Esophagus muscularis mucosa (tissue), 4 donors: ENCODE results near the gene GPR21. TPM values are rescaled to one million over a fixed set of nuclear protein-coding genes. Genes with fewer than 3 reads are reported as not detected.

Source experiments
- DNase-seq: peaks from one replicate; pipeline ENCODE4 v3.0.0-alpha.2; 2017; ENCODE audit errors: extremely low spot score
- H3K27ac ChIP-seq, 4 donors: fragments of 200-600 bp; sonication (generic); replicated peaks in 1 of 4; 1 replicate in 3 of 4; 2 replicates in 1 of 4; pipeline ENCODE4 v1.5.1; 2016 to 2019; ENCODE audit warnings: mild to moderate bottlenecking in 1 of 4
- H3K27me3 ChIP-seq, 4 donors: fragments of 200-600 bp; sonication (generic); one replicate each; pipeline versions ENCODE4 v1.5.1 to v1.6.0; 2016 to 2019
- H3K36me3 ChIP-seq, 4 donors: fragments of 200-600 bp; sonication (generic); one replicate each; pipeline ENCODE4 v1.5.1; 2016 to 2019
- H3K4me1 ChIP-seq, 4 donors: fragments of 200-600 bp; sonication (generic); one replicate each; pipeline ENCODE4 v1.5.1; 2016 to 2019
- H3K4me3 ChIP-seq, 4 donors: fragments of 200-600 bp; sonication (generic); 1 replicate in 2 of 4; 2 replicates in 2 of 4; pipeline ENCODE4 v1.5.1; 2016 to 2019; ENCODE audit warnings: mild to moderate bottlenecking in 4 of 4, moderate library complexity in 1 of 4
- H3K9me3 ChIP-seq, 4 donors: fragments of 200-600 bp; sonication (generic); 1 replicate in 3 of 4; 2 replicates in 1 of 4; pipeline ENCODE4 v1.5.1; 2016 to 2019
- EP300 ChIP-seq: sonication (generic); formaldehyde crosslinking; IDR thresholded peaks from one replicate; pipeline ENCODE4 v1.6.1; 2017; ENCODE audit warnings: antibody characterized with exemption
- POLR2A ChIP-seq: fragments of 450-650 bp; IDR thresholded peaks from one replicate; pipeline ENCODE4 v1.6.1; 2017; ENCODE audit warnings: antibody characterized with exemption, moderate library complexity, mild to moderate bottlenecking, low read depth
- POLR2AphosphoS5 ChIP-seq, 2 donors: sonication (generic); formaldehyde crosslinking; IDR thresholded peaks; one replicate each; pipeline ENCODE4 v1.6.1; 2017; ENCODE audit warnings: antibody characterized with exemption in 2 of 2
- WGBS: methylation state at CpG from one replicate; pipeline ENCODE4 v1.1.5; 2018; 5-methylcytosine and 5-hydroxymethylcytosine counted together
- intact Hi-C: fragments of 100-400 bp; cut with DNase I; formaldehyde crosslinking; loops from one replicate; pipeline ENCODE4 v1.15.1; 2023
- total RNA-seq, 4 donors: library from RNA; depleted of rRNA; stranded (reverse); fragments of >200 nt; gene quantifications; one replicate each; pipeline versions ENCODE4 v1.1.0 to v1.2.1, GENCODE V29; 2016
- TF ChIP-seq, protein P1 (sequence below), 3 experiments: fragments of 200-600 bp in 2 of 3; fragments of 450-650 bp in 1 of 3; sonication (generic) in 2 of 3; IDR thresholded peaks; one replicate each; pipeline ENCODE4 v1.5.1; 2017 to 2019; ENCODE audit warnings: antibody characterized with exemption in 3 of 3, mild to moderate bottlenecking in 2 of 3, moderate library complexity in 1 of 3

Gene GPR21, protein sequence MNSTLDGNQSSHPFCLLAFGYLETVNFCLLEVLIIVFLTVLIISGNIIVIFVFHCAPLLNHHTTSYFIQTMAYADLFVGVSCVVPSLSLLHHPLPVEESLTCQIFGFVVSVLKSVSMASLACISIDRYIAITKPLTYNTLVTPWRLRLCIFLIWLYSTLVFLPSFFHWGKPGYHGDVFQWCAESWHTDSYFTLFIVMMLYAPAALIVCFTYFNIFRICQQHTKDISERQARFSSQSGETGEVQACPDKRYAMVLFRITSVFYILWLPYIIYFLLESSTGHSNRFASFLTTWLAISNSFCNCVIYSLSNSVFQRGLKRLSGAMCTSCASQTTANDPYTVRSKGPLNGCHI
- total RNA-seq = 1 to 10 TPM in 1 of 4 donors, under 1 TPM in 2, not detected in 1; 0.33 to 1.1 (median 0.52) TPM

DNA sequence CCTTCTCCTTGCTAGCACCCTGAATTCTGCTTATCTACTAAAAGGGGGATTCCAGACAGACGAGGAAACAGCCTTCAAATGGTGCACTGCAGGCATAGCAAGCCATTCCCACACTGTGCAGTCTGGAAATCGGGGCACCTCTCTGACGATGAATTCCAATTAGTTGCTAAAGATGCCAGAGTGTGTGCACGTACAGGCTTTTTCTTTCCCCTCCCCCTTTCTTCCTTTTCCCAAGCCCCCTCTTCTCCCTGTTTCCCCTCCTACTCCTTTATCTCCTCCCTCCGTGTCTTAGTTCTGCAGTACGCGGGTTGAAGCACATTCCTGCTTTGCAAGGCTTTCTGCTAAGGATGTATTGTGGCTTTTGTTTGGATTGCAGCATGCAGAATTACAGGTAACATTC, at the start of gene GPR21:
GPR21 (plus strand) TSS at position 316 of the 400 bp plus-strand sequence. CDS start 900 bp downstream, outside the sequence.
- Histone ChIP-seq H3K4me3 (peak within 1 kb of the TSS; percentile 7 to 39 (median 16)), H3K36me3 (peaks cover 0 to 22% (median 14%) of the 10 kb centered on the region in 4 donors), H3K4me1 (peaks cover 0 to 68% (median 67%) of the 10 kb centered on the region in 4 donors), H3K27me3 (no peaks in the 10 kb centered on the region), H3K27ac (peak within 1 kb of the TSS; percentile 20 to 70 (median 41)), H3K9me3 (no peaks in the 10 kb centered on the region)
- no peak for DNase-seq
- TF ChIP-seq EP300 = no peak
- TF ChIP-seq, protein P1, sequence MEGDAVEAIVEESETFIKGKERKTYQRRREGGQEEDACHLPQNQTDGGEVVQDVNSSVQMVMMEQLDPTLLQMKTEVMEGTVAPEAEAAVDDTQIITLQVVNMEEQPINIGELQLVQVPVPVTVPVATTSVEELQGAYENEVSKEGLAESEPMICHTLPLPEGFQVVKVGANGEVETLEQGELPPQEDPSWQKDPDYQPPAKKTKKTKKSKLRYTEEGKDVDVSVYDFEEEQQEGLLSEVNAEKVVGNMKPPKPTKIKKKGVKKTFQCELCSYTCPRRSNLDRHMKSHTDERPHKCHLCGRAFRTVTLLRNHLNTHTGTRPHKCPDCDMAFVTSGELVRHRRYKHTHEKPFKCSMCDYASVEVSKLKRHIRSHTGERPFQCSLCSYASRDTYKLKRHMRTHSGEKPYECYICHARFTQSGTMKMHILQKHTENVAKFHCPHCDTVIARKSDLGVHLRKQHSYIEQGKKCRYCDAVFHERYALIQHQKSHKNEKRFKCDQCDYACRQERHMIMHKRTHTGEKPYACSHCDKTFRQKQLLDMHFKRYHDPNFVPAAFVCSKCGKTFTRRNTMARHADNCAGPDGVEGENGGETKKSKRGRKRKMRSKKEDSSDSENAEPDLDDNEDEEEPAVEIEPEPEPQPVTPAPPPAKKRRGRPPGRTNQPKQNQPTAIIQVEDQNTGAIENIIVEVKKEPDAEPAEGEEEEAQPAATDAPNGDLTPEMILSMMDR (IDR thresholded peaks at IDR 0.05) = no peak
- TF ChIP-seq POLR2AphosphoS5 (IDR thresholded peaks at IDR 0.05) = peak in 1 of 2 donors; percentile 21
- WGBS = 41% methylated on average over 7 of the region's 7 CpGs
- intact Hi-C loops = no loop called here

DNA sequence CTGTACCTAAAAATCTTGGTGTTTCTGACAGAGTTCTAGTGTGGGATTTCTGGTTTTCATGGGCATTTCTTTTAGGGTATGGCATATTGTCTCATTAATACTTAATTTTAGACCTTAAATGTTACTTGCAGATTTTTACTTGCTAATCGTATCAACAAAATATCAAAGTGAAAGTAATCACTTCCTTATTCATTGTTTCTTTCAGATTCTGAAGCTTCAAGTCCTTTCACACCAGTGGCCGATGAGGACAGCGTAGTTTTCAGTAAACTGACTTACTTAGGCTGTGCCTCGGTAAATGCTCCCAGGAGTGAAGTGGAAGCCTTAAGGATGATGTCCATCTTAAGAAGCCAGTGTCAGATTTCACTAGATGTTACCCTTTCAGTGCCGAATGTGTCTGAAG, 47.5 kb upstream of the GPR21 start:
- Histone ChIP-seq H3K27ac (no peak overlapping the region), H3K4me1 (peaks cover 0 to 7% (median 6%) of the 10 kb centered on the region in 4 donors), H3K36me3 (peaks cover 14 to 56% (median 38%) of the 10 kb centered on the region in 4 donors), H3K9me3 (no peaks in the 10 kb centered on the region), H3K27me3 (no peaks in the 10 kb centered on the region), H3K4me3 (no peak overlapping the region)
- TF ChIP-seq, protein P1 (IDR thresholded peaks at IDR 0.05) = no peak
- TF ChIP-seq POLR2A (no peak), EP300 (no peak), POLR2AphosphoS5 (IDR thresholded peaks at IDR 0.05) (no peak)
- intact Hi-C loops = no loop called here
- DNase-seq = no peak
- 62% methylated on average over 5 of the region's 5 CpGs for WGBS

DNA sequence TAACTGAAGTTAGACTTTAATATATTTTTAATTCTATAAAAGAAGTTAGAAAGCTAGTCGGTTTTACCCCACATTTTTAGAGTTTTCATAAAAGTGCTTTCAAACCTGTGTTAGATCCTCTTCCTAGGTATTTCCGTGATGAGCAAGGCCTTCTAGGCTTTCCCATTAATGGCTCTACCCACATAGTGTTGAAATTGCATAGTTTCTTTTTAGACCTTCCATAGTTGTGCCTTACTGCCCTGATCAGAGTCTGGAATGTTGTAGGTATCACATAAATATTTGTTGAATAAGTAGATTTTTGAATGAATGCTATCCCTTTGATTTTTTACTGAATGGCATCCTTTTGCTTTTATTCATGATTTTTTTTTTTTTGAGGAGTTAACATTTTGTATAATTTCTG, 45.3 kb upstream of the GPR21 start:
- peaks cover 14 to 63% (median 41%) of the 10 kb centered on the region in 4 donors for H3K36me3 ChIP-seq

DNA sequence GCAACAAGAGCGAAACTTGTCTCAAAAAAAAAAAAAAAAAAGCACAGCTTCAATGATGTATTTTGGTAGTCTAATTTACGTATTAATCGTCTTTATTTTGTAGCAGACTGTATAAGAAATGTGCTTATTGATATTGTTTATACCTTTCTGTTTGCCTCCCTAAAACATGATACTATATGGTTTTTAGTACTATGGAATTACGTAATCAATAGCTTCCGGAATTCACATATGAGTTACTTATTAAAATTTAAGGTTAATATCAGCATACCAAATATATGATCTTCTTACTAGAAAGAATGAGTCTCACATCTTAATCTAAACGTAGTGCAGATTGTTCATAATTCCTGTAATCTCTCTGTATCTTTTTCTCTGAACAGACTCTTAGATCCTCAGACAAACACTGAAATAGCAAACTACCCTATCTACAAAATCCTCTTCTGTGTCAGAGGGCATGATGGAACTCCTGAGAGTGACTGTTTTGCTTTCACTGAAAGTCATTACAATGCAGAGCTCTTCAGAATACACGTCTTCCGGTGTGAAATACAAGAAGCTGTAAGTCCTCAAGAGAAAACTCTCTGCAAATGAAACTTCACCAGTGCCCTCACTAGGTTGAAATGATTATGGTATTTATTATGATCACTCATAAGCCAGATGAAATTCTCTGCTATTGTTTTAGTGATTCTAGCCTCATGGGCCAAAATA, 44.4 kb upstream of the GPR21 start:
- Histone ChIP-seq H3K27me3 (no peaks in the 10 kb centered on the region), H3K27ac (no peak overlapping the region), H3K4me1 (peaks cover 0 to 9% (median 2%) of the 10 kb centered on the region in 4 donors), H3K36me3 (peaks cover 14 to 70% (median 46%) of the 10 kb centered on the region in 4 donors), H3K4me3 (no peak overlapping the region), H3K9me3 (no peaks in the 10 kb centered on the region)
- WGBS = 72% methylated on average over 8 of the region's 8 CpGs
- intact Hi-C loops = no loop called here
- DNase-seq = no peak
- TF ChIP-seq, protein P1 (IDR thresholded peaks at IDR 0.05) = no peak
- TF ChIP-seq EP300 (no peak), POLR2AphosphoS5 (IDR thresholded peaks at IDR 0.05) (no peak), POLR2A (no peak)

More for the DNA sequence above, 45.3 kb upstream of the GPR21 start:
- intact Hi-C loops = no loop called here
- 86% methylated on average over 2 of the region's 2 CpGs for WGBS
- no peak overlapping the region for H3K4me3 ChIP-seq
- TF ChIP-seq POLR2A = no peak
- no peaks in the 10 kb centered on the region for H3K9me3 ChIP-seq
- H3K27me3 ChIP-seq = no peaks in the 10 kb centered on the region
- peaks cover 0 to 9% (median 2%) of the 10 kb centered on the region in 4 donors for H3K4me1 ChIP-seq
- no peak for DNase-seq
- H3K27ac ChIP-seq = no peak overlapping the region

DNA sequence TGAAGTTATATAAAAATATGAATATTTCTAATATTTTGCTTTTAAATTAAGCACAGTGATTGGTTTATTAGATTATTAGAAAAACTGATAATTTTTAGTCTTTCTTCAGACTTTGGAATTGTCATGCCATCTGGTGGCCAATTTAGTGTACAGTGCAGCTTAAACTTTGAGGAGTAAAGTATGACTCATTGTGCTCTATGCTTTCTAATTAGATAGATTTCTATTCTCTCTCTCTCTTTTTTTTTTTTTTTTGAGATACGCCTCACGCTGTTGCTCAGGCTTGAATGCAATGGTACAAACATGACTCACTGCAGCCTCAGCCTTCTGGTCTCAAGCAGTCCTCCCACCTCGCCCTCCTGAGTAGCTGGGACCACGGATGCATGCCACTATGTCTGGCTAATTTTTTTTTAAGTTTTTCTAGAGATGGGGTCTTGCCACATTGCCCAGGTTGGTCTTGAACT, 42.1 kb upstream of the GPR21 start:
- peak in 1 of 2 donors; percentile 12 for TF ChIP-seq POLR2AphosphoS5 (IDR thresholded peaks at IDR 0.05)
- no peak for TF ChIP-seq EP300
- TF ChIP-seq, protein P1 (IDR thresholded peaks at IDR 0.05) = peak; percentile 71 to 78 (median 75)
- peaks cover 8 to 58% (median 31%) of the 10 kb centered on the region in 4 donors for H3K36me3 ChIP-seq
- no peak for DNase-seq
- no peaks in the 10 kb centered on the region for H3K27me3 ChIP-seq
- peaks cover 0 to 16% (median 2%) of the 10 kb centered on the region in 4 donors for H3K4me1 ChIP-seq
- no peak overlapping the region for H3K4me3 ChIP-seq
- intact Hi-C loops = loop anchor here (5.0 kb wide), 1 partner anchor 79 kb away; the partner anchor contains the start of gene ZBTB6
- H3K9me3 ChIP-seq = no peaks in the 10 kb centered on the region
- 31% methylated on average over 4 of the region's 4 CpGs for WGBS
- H3K27ac ChIP-seq = peak overlapping the region in 3 of 4 donors; percentile 3 to 15 (median 8)
